ENCODE results near the gene MGAT4C. TPM values are rescaled to one million over a fixed set of nuclear protein-coding genes. Genes with fewer than 3 reads are reported as not detected.

MGAT4C gene
- total RNA-seq: 0.10 TPM in 1 of 2 replicates, not detected in the other

GRCh38 chr12:86256163-86256562, at the start of gene MGAT4C:
MGAT4C (minus strand) TSS chr12:86256391.

Measured in vein endothelial cell (primary cell).